ENCODE results near the gene PPP2R5B.

PPP2R5B gene

DNA sequence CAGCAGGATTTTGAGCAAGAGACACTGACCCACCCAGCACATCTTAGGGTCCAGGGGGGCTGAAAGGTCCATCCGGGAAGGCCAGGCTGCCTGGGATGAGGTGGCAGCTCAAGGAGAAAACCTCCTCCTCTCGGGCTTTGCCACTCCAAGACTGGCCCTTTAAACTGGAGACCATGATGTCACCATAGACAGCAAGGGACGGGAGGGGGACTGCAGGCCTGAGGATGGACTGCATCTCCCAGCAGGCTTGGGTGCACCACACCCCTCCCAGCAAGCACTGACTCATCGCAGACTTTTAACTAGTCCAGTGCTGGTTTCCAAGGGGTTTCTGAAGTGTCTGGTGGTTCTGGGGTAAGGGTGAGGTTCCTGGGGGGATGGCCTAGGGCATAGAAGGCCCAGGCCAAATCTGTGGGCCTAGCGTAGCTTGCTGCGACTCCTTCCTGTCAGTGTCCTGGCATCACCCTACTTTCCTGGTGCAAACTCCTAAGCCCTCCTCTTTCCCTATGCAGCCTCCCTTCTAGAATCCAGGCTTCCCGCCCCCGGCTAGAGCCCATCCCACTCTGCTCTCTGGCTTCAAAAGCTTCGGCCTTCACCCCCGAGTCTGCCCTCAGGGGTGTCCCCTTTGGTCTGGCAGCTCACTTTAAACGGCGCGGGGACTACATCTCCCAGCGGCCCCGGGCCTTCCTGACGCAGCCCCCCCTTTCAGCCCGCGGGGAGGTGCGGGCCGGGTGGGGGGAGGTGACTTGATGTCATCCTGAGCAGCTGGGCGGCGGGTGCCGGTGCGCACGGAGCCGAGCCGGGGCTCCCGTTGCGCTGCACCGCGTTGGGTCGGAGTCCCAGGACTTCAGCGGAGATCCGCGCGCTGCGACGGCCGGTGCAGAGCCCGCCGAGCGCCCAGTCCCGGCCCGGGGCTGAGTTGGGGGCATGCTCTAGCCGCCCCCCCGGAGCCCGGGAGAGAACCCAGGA lies at the start of gene PPP2R5B:
PPP2R5B (plus strand) TSS at position 746 of the 966 bp plus-strand sequence. CDS start 1,046 bp downstream, outside the sequence.
- peak; percentile 70 to 98 (median 92) for DNase-seq

DNA sequence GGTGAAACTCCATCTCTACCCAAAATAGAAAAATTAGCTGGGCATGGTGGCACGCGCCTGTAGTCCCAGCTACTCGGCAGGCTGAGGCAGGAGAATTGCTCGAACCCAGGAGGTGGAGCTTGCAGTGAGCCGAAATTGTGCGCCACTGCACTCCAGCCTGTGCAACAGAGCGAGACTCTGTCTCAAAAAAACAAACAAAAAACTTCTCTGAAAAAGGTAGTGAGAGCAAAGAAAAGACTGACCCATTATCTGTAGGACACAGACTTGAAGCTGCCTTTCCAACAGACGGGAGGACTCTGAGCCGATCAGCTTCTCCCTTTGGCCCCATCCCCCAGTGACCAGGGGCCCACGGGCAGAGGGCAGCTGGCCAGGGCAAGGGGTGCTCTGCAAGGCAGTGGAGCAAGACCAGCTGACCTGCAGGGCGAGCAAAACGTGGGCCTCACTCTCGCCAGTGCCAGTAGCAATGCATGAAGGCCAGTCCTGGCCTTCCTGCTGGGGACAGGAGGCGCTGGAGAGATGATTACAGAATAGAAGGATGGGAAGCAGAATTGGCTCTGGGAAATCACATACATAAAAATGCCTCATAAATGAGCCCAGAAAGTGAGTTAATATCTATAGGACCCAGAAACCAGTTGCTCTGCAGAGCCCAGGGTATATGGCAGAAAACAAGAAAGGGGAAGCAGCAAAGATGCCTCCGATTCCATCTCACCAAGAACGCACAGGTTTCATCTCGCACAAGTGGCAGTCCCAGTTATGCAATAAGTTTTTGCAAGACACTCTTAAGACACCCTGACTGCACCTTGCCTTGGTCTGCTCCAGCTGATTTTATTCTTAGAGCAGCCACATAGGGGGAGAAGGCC lies 48.9 kb upstream of the PPP2R5B start:
- peak in 3 of 56 donors; percentile 21 to 30 (median 22) for DNase-seq

DNA sequence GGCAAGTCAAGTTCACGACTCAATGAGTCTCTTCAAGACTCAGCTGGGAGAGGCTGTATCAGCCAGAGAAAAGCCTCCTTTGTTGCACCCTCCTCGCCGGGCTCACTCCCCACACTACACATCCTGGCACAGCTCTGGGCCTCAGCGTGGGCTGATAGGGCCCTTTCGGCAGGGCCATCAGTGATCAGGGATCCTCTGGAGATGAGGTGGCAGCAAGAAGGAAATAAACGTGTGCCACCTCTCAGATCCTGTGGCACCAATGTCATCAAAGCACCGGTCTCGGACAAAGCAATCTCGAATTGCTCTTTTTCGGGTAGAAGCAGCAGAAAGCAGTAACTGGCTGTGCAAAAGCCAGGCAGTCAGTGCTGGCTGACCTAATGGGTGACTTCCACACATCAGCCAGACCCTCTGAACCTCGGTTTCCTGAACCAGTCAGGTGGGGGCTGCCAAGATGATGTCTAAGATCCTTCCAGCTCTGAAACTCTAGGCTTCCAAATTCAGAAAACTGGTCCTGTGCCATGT lies 48.2 kb upstream of the PPP2R5B start:
- peak in 28 of 56 donors; percentile 16 to 70 (median 34) for DNase-seq

DNA sequence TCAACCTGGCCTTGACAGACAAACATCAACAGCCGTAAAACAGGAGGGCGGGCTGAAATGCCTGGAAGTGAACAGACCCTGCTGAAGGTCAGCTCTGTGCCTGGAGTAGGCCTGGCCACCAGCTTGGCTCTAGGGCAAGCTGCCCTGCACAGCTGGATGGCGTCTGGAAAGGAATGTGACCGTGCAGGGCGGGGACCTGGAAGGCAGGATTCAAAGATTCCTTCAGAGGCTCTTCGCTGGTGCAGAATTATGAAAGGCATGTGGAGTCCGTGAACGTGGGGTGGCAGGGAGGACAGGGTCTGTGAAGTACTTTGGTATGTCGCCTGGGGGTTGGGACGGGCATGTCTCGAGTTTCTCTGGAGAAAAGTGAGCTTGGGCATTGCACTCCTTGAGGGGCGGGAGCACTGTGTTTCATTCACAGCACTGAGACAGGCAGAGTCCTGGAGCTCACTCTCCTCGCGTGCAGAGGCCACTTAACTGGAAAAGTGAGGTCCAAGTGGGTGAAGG lies 47.6 kb upstream of the PPP2R5B start:
- DNase-seq: peak in 2 of 56 donors; percentile 27 to 39

DNA sequence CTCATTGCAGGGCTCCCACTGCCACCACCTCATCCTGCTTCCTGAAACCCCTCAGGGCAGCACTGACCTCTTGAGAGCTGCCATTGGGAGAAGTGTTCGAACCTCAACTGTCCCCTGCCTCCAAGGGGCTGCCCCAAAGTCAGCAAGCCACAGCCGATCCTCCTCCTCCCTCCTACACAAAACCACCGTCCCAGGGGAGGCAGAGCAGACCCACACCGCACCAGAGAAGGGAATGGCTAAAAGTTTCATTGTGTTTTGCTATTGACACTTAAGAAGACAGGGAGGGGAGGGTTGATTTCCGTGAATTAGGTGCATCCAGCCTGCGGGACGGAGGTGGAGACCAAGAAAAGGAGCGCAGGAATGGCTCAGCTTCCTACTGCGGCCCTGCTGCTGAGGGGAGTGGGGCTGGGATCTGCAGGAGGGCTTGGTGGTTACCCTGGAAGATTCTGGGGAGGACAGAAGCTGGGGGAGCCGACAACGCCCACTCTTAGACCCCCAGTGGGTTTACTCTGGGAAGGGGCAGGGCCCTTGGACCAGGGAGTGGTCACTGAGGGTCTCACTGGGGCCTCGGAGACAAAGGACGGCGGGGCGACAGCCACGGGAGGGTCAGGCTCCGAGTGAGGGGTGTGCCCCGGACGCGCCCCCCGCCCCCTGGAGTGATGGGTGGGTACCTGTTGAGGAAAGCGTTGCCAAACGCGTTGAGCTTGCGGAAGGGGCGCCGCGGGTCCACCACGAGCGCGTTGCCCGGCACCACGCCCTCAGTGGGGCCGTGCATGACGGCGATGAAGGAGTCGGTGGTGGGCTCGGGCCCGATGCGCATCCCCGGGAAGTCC lies 46.9 kb upstream of the PPP2R5B start:
- DNase-seq: peak in 1 of 56 donors; percentile 39

DNA sequence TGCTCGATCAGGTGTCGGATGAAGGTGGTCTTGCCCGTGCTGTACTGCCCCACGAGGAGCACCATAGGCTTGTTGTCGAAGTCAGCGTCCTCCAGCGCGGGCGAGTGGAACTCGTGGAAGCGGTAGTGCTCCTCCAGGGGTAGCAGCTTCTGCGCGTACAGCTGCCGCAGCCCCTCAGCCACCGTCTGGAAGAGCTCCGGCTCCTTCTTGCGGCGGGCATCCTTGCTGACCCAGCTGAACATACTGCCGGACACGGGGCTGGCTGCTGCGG lies 46.3 kb upstream of the PPP2R5B start:
- DNase-seq: peak in 5 of 56 donors; percentile 63 to 82 (median 70)

DNA sequence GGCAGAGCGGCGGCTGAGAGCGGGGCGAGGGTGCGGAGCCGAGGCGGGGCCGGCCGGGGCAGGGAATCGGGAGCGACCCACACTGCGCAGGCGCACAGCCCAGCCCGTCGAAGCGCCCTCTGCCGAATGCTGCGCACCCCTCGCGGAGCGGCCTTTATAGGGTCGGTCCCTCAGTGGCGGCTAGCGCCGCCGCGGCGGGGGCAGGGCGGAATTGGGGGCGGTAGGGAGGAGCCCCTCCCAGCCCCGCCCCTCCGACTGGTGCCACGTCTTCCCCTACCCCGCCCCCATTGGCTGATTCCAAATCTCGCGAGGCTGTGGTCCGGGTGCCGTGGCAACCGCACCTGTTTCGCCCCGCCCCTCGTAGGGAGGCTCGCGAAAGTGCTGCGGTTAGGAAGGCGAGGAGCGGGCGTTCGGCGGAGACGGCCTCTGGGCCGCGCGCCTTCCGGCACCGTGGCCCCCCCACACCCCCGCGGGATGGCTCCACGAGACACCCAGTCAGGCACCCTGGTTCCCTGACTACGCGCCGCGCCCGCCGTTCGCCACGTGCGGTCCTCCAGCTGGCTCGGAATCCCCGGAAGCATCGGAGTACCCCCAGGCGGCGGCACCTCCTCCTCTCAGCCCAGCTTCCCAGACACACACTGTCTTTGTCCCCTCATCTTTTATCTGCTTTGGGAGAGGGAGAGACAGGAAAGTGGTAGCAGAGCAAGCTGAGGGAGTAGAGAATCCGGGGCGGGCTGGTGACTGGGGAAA lies 45.8 kb upstream of the PPP2R5B start, which contains the start of gene EHD1:
EHD1 (minus strand) TSS at position 128 of the 750 bp plus-strand sequence. CDS start 157 bp downstream, outside the sequence.
- DNase-seq: peak; percentile 79 to 99 (median 97)

DNA sequence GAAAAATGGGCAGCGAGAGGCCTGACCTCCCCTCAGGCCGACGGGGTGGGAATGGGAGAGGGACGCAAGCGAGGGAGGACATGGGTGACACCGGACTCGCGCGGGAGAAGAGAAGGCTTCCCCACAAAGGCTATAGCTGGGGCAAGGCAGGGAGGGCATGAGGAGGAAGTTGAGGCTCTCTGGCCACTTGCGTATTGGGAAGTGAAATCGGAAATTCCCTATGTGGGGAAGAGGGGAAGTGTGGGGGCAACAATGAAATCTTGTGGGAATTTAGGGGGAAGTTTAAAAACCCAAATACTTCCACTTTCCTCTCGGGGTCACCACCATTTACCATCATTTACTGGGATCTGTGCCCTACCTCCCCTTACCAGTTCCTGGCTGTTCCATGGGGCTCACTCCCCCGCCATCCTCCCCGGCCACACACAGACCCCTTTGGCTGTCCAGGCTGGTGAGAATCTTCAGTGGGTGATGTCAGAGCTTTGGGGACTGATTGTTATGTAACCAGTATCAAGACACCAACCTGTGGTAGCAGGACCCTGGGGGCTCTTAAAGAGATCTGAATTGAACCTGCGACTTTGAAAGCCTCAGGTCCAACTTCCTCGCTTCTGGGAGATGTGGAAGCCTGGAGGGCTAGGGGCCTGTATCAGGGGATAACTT lies 45.1 kb upstream of the PPP2R5B start:
- peak in 8 of 56 donors; percentile 48 to 71 (median 54) for DNase-seq

DNA sequence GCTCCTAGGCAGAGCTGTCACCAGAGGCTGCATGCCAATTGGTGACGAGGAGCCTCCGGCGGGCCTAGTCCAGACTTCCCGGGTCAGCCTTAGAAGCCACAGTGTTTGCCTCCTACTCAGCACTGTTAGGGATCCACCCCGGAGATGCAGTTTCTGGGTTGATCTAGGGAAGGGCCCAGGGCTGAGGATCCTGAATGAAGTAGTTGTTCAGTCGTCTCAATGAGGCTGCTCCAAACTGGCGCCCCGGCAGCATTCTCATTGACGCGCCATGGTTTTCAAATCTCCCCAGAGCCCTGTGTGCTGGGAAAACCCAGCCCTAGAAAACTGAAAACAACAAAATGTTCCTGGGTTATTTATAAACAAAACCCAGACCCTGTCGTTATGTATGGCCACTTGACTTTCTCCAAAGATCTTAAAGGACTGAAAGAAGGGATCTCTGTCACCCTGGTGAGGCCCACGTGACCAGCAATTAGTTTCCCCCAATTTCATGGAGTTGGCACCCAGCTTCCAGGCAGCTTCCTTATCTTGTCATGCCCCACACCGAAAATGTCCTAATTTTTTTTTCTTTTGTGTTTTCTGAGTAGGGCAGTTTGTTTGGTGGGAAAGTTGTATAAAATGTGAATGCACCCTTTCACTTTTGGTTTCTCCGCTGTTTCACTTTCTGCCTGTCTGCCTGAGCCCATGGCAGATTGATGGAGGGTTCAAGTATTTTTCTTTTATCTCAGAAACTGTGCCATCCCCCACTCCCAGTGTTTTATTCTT lies 44.1 kb upstream of the PPP2R5B start:
- peak in 8 of 56 donors; percentile 16 to 40 (median 29) for DNase-seq

DNA sequence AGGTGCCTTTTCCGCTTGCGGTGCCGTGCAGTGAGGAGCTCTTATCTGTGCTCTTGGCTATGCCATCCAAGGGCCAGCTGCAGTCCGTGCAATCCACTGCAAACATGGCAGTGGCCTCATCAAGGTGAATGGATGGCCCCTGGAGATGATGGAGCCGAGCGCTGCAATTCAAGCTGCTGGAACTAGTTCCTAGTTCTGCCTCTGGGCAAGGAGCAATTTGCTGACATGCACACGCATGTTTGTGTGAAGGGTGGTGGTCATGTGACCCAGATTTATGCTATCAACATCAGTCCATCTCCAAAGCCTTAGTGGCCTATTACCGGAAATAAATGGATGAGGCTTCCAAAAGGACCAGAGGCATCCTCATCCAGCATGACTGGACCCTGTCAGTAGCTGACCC lies 43.0 kb upstream of the PPP2R5B start:
- no peak for DNase-seq

DNA sequence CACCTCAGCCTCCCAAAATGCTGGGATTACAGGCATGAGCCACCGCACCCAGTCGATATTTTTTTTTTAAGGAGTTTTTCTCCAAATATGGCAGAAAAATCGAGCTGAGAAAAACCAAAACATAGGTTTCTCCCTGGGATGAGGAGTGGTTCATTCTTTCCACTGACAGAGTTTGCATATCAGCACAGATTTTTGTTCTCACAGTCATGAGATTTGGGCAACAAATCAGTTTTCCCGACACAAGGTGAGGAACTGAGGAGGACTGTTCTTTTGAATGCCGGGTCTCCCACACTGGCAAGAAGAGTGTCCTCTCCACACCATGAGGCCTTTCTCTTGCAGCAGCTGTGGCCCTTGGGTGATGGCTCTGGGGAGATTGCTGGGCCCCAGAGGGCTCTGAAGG lies 42.2 kb upstream of the PPP2R5B start:
- DNase-seq: no peak

DNA sequence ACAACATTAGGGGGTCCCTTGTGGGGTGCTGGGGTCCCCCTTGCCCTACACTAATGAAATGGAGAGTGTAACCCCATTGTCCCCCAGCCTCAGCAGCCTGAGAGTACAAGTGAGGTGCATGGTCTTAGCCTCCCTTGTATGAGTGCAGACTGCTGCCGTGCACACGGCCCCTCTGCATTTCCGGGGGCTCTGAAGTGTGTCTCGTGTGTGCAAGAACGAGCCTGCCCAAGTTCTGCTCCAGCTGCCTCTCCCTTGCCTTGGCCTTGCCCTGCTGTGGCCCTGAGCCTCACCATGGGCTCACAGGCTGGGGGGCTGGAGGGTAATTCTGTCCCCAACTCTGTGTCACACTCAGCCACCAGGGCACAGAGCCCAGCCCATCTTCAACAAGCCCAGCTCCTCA lies 40.9 kb upstream of the PPP2R5B start:
- DNase-seq: no peak

DNA sequence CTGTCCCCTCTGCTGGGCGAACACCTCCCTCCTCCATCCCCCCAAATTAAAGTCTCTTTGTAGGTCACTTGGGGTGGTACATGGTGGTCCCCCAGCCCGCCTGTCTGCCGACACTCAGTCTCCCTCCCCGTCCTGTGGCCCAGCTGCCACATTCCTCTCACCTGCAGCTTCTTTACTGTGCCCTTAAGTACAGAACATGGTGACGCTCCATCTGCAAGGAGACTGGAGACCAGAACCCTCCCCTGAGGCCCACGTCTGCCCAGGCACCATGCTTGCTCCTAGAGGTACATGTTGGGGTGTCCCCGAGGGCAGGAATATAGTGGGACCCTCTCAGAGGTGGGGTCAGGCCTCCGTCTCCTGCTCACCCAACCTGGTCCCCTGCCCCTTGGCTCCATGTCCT lies 40.5 kb upstream of the PPP2R5B start:
- DNase-seq: no peak

DNA sequence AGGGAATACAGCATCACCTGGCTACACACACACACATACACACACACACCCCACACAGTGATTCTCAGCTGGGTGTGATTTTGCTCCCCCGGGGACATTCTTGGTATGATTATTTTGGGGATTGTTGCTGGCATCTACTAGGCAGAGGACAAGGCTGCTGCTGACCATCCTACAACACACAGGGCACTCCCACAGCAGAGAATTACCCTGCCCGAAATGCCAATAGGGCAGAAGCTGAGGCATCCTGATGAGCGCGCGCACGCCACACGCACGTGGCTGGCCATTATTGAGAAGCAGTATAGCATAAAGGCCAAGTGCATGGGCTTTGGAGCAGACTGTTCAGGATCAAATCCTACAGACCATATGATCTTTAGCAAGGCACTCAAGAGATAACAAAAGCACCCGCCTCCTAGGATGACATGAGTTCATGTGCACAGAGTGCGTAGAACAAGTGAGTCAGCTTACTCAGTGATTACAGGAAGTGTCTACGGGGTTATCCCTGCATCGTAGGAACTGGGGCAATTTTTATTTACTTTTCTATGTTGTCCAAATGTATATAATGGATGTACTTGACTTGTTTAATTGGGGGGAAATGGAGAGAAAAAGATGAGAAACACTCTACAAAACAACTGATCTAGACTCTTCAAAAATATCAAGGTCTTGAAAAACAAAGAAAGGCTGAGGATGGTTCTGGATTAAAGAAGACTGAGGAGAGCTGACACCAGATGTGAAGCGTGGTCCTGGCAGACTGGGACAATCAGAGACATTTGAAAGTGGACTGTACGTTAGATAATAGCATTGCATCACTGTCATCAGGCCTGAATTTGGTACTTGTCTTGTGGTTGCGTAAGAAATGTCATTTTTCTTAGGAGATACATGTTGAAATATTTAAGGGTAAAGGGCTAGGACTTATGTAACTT lies 38.9 kb upstream of the PPP2R5B start:
- DNase-seq: no peak

DNA sequence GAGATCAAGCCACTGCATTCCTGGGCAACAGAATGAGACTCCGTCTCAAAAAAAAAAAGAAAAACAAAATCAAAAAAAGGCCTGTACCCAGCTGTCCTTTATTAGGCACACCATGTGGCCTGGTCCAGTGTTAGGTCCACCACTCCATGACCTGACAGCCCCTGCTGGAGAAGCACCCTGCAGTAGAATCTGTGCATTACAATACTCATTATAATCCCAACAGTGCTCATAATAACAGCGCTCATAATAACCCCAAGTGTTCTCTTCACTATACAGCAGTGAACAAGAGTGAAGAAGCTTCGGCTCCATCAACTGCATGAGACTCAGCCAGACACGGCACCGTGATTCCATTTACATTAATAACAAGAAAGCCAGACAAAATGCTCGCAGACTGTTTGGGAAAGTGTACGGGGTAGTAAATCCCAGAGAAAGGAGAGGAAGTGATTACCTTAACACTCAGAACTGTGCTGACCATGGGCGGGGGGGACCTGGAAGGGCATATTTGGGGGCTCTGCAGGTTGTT lies 37.2 kb upstream of the PPP2R5B start:
- DNase-seq: no peak

DNA sequence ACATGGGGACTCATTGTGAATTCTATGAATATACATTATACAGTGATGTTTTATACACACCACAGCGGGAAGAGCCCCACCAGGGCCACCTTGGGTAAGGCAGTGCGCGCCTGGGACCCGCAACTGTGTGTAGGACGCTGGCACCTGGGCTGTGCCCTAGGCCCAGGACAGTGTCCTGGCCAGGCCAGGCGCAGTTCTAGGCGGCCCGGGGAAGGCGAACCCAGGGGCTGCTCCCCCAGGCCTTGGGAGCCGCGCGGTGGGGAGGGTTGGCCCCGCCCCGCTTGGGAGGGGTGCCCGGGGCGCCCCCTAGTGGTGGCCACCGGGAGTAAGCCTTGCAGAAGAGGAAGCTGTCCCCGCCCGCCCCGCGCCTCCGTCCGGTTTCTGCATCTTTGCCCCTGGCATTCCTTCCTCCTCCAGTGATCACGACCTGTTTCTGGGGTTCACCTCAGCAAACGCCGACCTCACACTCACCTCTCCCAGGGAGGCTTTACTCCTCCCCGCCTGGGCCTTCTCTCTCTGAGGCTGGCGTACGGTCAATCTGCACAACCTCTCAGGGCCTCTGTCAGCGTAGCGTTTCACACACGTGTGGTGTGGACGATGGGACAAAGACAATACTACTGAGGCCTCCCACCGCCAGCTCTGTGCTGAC lies 36.6 kb upstream of the PPP2R5B start:
- peak in 48 of 56 donors; percentile 21 to 85 (median 55) for DNase-seq

DNA sequence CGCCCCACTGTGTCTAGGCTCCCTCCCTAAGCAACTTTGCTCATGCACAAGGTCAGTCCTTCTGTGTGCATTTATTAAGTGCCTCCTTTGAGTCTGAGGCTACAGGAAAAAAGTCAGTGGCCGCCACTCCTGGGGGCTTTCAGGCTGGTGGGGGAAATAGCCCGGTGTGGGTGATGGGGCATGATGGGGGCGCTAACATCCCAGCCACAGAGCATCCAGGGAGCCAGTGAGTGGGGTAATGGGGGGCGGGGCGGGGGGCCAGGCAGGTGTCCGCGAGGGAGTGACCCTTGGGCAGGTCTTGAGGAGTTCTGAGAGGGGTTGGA lies 36.1 kb upstream of the PPP2R5B start:
- no peak for DNase-seq
